HepG2 (cell line): ENCODE data around the gene GOLPH3. TPM values are rescaled to one million over a fixed set of nuclear protein-coding genes. Genes with fewer than 3 reads are reported as not detected.

Experiments
- ATAC-seq: fragments of 200-7000 bp; cut with Tn5 transposase; 3 replicates; pipeline ENCODE4 v1.9.1; 2020; ENCODE audit warnings: mild to moderate bottlenecking, moderate library complexity
- BruUV-seq: library from RNA; stranded (reverse); fragments of 400-500 nt; replicated peaks from 2 replicates; lab custom pipeline; 2021; lab: Mats Ljungman, UMichigan
- CTCF ChIA-PET: fragments of 300-600 bp; formaldehyde crosslinking; extraction: SDS; loops from one replicate; lab custom pipeline; 2021; ENCODE audit warnings: low total read pairs, inconsistent platforms, low intra/inter-chr PET ratio; lab: Yijun Ruan, JAX
- POLR2A ChIA-PET: fragments of 350-600 bp; sonication (Branson Sonifier 250); formaldehyde crosslinking; loops from one replicate; lab custom pipeline; 2020; ENCODE audit warnings: antibody characterized with exemption, inconsistent platforms; lab: Yijun Ruan, JAX
- DNase-seq: peaks from one replicate; pipeline ENCODE4 v3.0.0-alpha.2; 2015; ENCODE audit warnings: low spot score
- FAIRE-seq: peaks from 3 replicates; lab custom pipeline; 2011; peaks lifted over from hg19 to GRCh38; lab: Jason Lieb, UNC
- H2AFZ ChIP-seq: one replicate; pipeline ENCODE4 v1.6.1; 2011; ENCODE audit warnings: low read length, inconsistent platforms
- H3K27ac ChIP-seq: fragments of 300-600 bp; 3 replicates; pipeline ENCODE4 v1.8.0; 2011; ENCODE audit warnings: mixed run types, mild to moderate bottlenecking, mixed read lengths, low read length, inconsistent platforms; ENCODE audit not compliant: insufficient read depth; ENCODE audit errors: extremely low read length
- H3K27me3 ChIP-seq, 2 experiments: fragments of 200-600 bp in 1 of 2; 2 replicates in 1 of 2; 3 replicates in 1 of 2; pipeline versions ENCODE4 v1.6.0 to v1.8.0; 2011; ENCODE audit warnings: low read length in 2 of 2, mild to moderate bottlenecking in 2 of 2, moderate library complexity in 2 of 2, inconsistent platforms in 1 of 2; ENCODE audit not compliant: insufficient read depth in 2 of 2, control insufficient read depth in 1 of 2
- H3K36me3 ChIP-seq, 2 experiments: fragments of 200-600 bp in 1 of 2; replicated peaks in 1 of 2; 2 replicates in 1 of 2; 3 replicates in 1 of 2; pipeline versions ENCODE4 v1.5.1 to v1.8.0; 2011; ENCODE audit warnings: low read length in 2 of 2, inconsistent platforms in 1 of 2; ENCODE audit not compliant: insufficient read depth in 2 of 2, control insufficient read depth in 1 of 2
- H3K4me1 ChIP-seq: 2 replicates; pipeline ENCODE4 v1.5.1; 2012; ENCODE audit warnings: low read length, inconsistent platforms; ENCODE audit not compliant: insufficient read depth
- H3K4me2 ChIP-seq: 2 replicates; pipeline ENCODE4 v1.6.0; 2011; ENCODE audit warnings: low read depth, low read length, inconsistent platforms
- H3K4me3 ChIP-seq, 3 experiments: fragments of 200-600 bp in 1 of 3; sonication (generic), shearing (Covaris generic) in 1 of 3; replicated peaks in 1 of 3; 2 replicates each; pipeline ENCODE4 v1.5.1; 2011 to 2016; ENCODE audit warnings: low read length in 3 of 3, inconsistent platforms in 2 of 3, low read depth in 2 of 3, mild to moderate bottlenecking in 2 of 3, control low read depth in 1 of 3, mixed read lengths in 1 of 3; ENCODE audit not compliant: insufficient read depth in 1 of 3
- H3K79me2 ChIP-seq: one replicate; pipeline ENCODE4 v1.6.1; 2011; ENCODE audit warnings: low read length, inconsistent platforms; ENCODE audit not compliant: insufficient read depth
- H3K9ac ChIP-seq: 2 replicates; pipeline ENCODE4 v1.6.0; 2011; ENCODE audit warnings: mild to moderate bottlenecking, low read depth, low read length, inconsistent platforms; ENCODE audit not compliant: insufficient read depth
- H3K9me3 ChIP-seq: 2 replicates; pipeline ENCODE4 v1.5.1; 2012; ENCODE audit warnings: mild to moderate bottlenecking, low read length
- H4K20me1 ChIP-seq: 2 replicates; pipeline ENCODE4 v1.6.0; 2011; ENCODE audit warnings: inconsistent platforms, mild to moderate bottlenecking, low read length, moderate library complexity; ENCODE audit not compliant: insufficient read depth
- ETV6 ChIP-seq: sonication (generic); formaldehyde crosslinking; conservative IDR thresholded peaks from 2 replicates; pipeline ENCODE4 v1.4.0; 2020; ENCODE audit warnings: missing genetic modification reagents
- HNRNPL ChIP-seq: fragments of 200-400 bp; formaldehyde crosslinking; IDR thresholded peaks from 2 replicates; pipeline ENCODE4 v1.6.1; 2017; ENCODE audit warnings: mild to moderate bottlenecking, low read depth, low read length
- NFE2L2 ChIP-seq: fragments of 150-350 bp; IDR thresholded peaks from 2 replicates; pipeline ENCODE4 v1.6.1; 2014; ENCODE audit warnings: low read length
- NR2F6 ChIP-seq, 2 experiments: IDR thresholded peaks; 2 replicates each; pipeline ENCODE4 v1.6.1; 2016; ENCODE audit warnings: antibody characterized with exemption in 1 of 2, mild to moderate bottlenecking in 1 of 2
- PCBP1 ChIP-seq: fragments of 200-400 bp; formaldehyde crosslinking; IDR thresholded peaks from 2 replicates; pipeline ENCODE4 v1.6.1; 2017; ENCODE audit warnings: mild to moderate bottlenecking, low read depth, low read length, borderline replicate concordance
- RELA ChIP-seq: sonication (generic); formaldehyde crosslinking; IDR thresholded peaks from 2 replicates; pipeline ENCODE4 v1.4.0; 2020; ENCODE audit warnings: missing genetic modification reagents
- RNF2 ChIP-seq: fragments of 450-650 bp; conservative IDR thresholded peaks from 2 replicates; pipeline ENCODE4 v1.6.1; 2016; ENCODE audit warnings: low read depth
- SKIL ChIP-seq: sonication (generic); formaldehyde crosslinking; IDR thresholded peaks from 2 replicates; pipeline ENCODE4 v1.8.0; 2022; ENCODE audit warnings: missing genetic modification reagents, mild to moderate bottlenecking, moderate library complexity, borderline replicate concordance
- SMARCE1 ChIP-seq: fragments of 450-650 bp; IDR thresholded peaks from 2 replicates; pipeline ENCODE4 v1.6.1; 2017; ENCODE audit warnings: borderline replicate concordance
- ZBTB14 ChIP-seq: sonication (generic); formaldehyde crosslinking; IDR thresholded peaks from 2 replicates; pipeline ENCODE4 v1.4.0; 2020; ENCODE audit warnings: missing genetic modification reagents
- ZNF687 ChIP-seq: sonication (generic); formaldehyde crosslinking; IDR thresholded peaks from 2 replicates; pipeline ENCODE4 v1.5.1; 2020; ENCODE audit warnings: mild to moderate bottlenecking, missing genetic modification reagents, moderate library complexity
- ZNF691 ChIP-seq: sonication (generic); formaldehyde crosslinking; IDR thresholded peaks from 2 replicates; pipeline ENCODE4 v1.4.0; 2020; ENCODE audit warnings: missing genetic modification reagents, low read depth, mild to moderate bottlenecking, borderline replicate concordance
- ZNF7 ChIP-seq: IDR thresholded peaks from 2 replicates; pipeline ENCODE4 v1.6.1; 2016; ENCODE audit warnings: missing biosample characterization, missing genetic modification reagents
- WGBS: methylation state at CpG from one replicate; pipeline ENCODE4 v1.1.6; 2017; ENCODE audit warnings: low lambda C conversion rate; 5-methylcytosine and 5-hydroxymethylcytosine counted together
- in situ Hi-C: cut with HindIII; loops from 2 replicates; pipeline ENCODE4 v1.10.0; 2017; ENCODE audit warnings: low pct_unique_long_range_greater_than_20kb; ENCODE audit not compliant: extremely low pct_ligation_motif_present
- intact Hi-C: fragments of 100-400 bp; cut with micrococcal nuclease; formaldehyde crosslinking; loops from one replicate; pipeline ENCODE4 v1.10.0; 2022; ENCODE audit not compliant: unreplicated experiment
- polyA plus RNA-seq, 8 experiments: library from polyadenylated mRNA; depleted of rRNA in 3 of 8; stranded (reverse) in 7 of 8; unstranded in 1 of 8; fragments of >200 nt; fragmentation: Illumina TruSeq in 4 of 8; extraction: Trizol in 4 of 8; gene quantifications; 2 replicates each; pipeline versions ENCODE4 v1.2.1 to v1.2.3, GENCODE V29; 2011 to 2016; ENCODE audit warnings: low read depth in 4 of 8, missing spikeins in 1 of 8, mixed read lengths in 1 of 8; ENCODE audit not compliant: insufficient read depth in 1 of 8
- total RNA-seq, 5 experiments: library from RNA; depleted of rRNA; stranded (reverse); fragments of >200 nt; fragmentation: Illumina TruSeq; extraction: Trizol; gene quantifications; 2 replicates each; pipeline ENCODE4 v1.2.3, GENCODE V29; 2016; ENCODE audit warnings: low read depth in 1 of 5

The GOLPH3 gene
- total and polyA plus RNA-seq, 2 of the 13 experiments (the other 11 are each of a cell fraction or from before 2014, with no cell fraction given), result 59.5 to 84.5 TPM

GRCh38 chr5:32094691-32095090 is 79.4 kb downstream of the GOLPH3 start:
- no peak overlapping the region for H3K9ac ChIP-seq
- ChIA-PET CTCF (no interaction called here), POLR2A (no interaction called here)
- no peak overlapping the region for H2AFZ ChIP-seq
- no peak overlapping the region for H3K4me2 ChIP-seq
- no peaks in the 10 kb centered on the region for H3K79me2 ChIP-seq
- WGBS, result 87% methylated on average over 5 of the region's 5 CpGs
- peaks cover under 1% of the 10 kb centered on the region; the same call in 1 of the 2 replicates for H3K4me1 ChIP-seq
- in situ Hi-C loops, result loop anchor here (10.0 kb wide), 1 partner anchor 520 kb away; no protein-coding TSS in a partner anchor
- ATAC-seq (no peak), DNase-seq (no peak), FAIRE-seq (no peak)
- H3K9me3 ChIP-seq, result no peaks in the 10 kb centered on the region
- intact Hi-C loops, result loop anchor here (5.0 kb wide), 1 partner anchor 512 kb away; no protein-coding TSS in a partner anchor
- BruUV-seq, result no TSS peak
- H3K36me3 ChIP-seq, result peaks cover 1 to 11% of the 10 kb centered on the region in 2 experiments; a peak in 1 of 5 replicates
- H4K20me1 ChIP-seq, result no peaks in the 10 kb centered on the region
- H3K27ac ChIP-seq, result no peak overlapping the region
- H3K4me3 ChIP-seq, result no peak overlapping the region
- no peaks in the 10 kb centered on the region for H3K27me3 ChIP-seq
- TF ChIP-seq SMARCE1 (no peak), ETV6 (CRISPR knock-in tag) (no peak), NFE2L2 (no peak), PCBP1 (no peak), HNRNPL (no peak), ZNF691 (no peak), SKIL (CRISPR knock-in tag) (no peak), RELA (CRISPR knock-in tag) (no peak), ZBTB14 (CRISPR knock-in tag) (no peak), ZNF687 (no peak), RNF2 (no peak), NR2F6 (IDR thresholded peaks at IDR 0.05) (no peak), NR2F6 (CRISPR knock-in tag; IDR thresholded peaks at IDR 0.05) (no peak), ZNF7 (CRISPR knock-in tag) (no peak)
